Left lung (tissue), 10 donors: ENCODE results near the gene NUCB1. TPM values are rescaled to one million over a fixed set of nuclear protein-coding genes. Genes with fewer than 3 reads are reported as not detected.

Experiments
- ATAC-seq: fragments of 200-7000 bp; cut with Tn5 transposase; one replicate; pipeline ENCODE4 v1.9.1; 2020; ENCODE audit warnings: moderate library complexity
- DNase-seq, 4 donors: peaks; one replicate each; pipeline ENCODE4 v3.0.0-alpha.2; 2013 to 2020
- H3K27ac ChIP-seq, 2 donors: fragments of 200-600 bp; sonication (generic) in 1 of 2; one replicate each; pipeline versions ENCODE4 v1.5.0 to v1.8.0; 2020 to 2021
- H3K27me3 ChIP-seq, 2 donors: fragments of 200-600 bp; sonication (generic) in 1 of 2; one replicate each; pipeline versions ENCODE4 v1.5.0 to v1.8.0; 2020 to 2021
- H3K36me3 ChIP-seq, 2 donors: fragments of 200-600 bp; sonication (generic) in 1 of 2; one replicate each; pipeline versions ENCODE4 v1.5.0 to v1.8.0; 2020 to 2021
- H3K4me1 ChIP-seq, 2 donors: fragments of 200-600 bp; one replicate each; pipeline ENCODE4 v1.8.0; 2021
- H3K4me3 ChIP-seq, 2 donors: fragments of 200-600 bp; sonication (generic) in 1 of 2; one replicate each; pipeline versions ENCODE4 v1.5.0 to v1.8.0; 2020 to 2021; ENCODE audit warnings: mild to moderate bottlenecking in 1 of 2
- H3K9me3 ChIP-seq, 2 donors: fragments of 200-600 bp; sonication (generic) in 1 of 2; one replicate each; pipeline versions ENCODE4 v1.5.0 to v1.8.0; 2020 to 2021
- intact Hi-C, 2 donors: fragments of 100-400 bp; cut with DNase I; formaldehyde crosslinking; loops; one replicate each; pipeline versions ENCODE4 v1.11.2 to v1.14.2; 2022
- polyA plus RNA-seq, 6 donors: library from polyadenylated mRNA; unstranded; fragments of 120-200 nt; gene quantifications; one replicate each; pipeline ENCODE4 v1.2.1, GENCODE V29; 2013; ENCODE audit not compliant: insufficient read length in 6 of 6
- total RNA-seq, 2 donors: library from RNA; stranded (reverse); fragmentation: NEBNext Ultra II Directional; extraction: Animal tissue kit (Norgen Biotek cat#: 25700); gene quantifications; one replicate each; pipeline ENCODE4 v1.2.1, GENCODE V29; 2021
- TF ChIP-seq, protein P1 (sequence below), 2 donors: fragments of 200-600 bp; sonication (generic) in 1 of 2; IDR thresholded peaks; one replicate each; pipeline versions ENCODE4 v1.5.0 to v1.8.0; 2021; ENCODE audit warnings: antibody characterized with exemption in 2 of 2
- donor health status: DM: no; HTN: yes; CAD: no.
- donor health status: DM: no; HTN: no; CAD: no.

NUCB1 gene
- total and polyA plus RNA-seq, 8 donors = 171 to 331 (median 201) TPM

DNA sequence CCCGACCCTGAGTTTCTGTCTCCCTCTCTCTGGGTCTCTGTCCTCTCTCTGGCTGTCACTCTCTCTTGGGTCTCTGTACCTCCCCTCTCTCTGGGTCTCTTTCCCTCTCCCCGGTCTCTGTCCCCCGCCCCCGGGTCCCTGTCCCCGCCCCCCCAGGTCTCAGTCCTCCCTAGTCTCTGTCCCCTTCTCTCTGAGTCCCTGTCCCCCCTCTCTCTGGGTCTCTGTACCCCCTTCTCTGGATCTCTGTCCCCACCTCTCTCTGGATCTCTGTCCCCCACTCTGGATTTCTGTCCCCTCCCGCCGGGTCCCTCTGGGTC lies 62.7 kb downstream of the NUCB1 start:
- peak overlapping the region; percentile 73 to 96 for H3K27ac ChIP-seq
- no peaks in the 10 kb centered on the region for H3K9me3 ChIP-seq
- H3K4me1 ChIP-seq = peaks cover 13 to 78% of the 10 kb centered on the region in 2 donors
- TF ChIP-seq, protein P1, sequence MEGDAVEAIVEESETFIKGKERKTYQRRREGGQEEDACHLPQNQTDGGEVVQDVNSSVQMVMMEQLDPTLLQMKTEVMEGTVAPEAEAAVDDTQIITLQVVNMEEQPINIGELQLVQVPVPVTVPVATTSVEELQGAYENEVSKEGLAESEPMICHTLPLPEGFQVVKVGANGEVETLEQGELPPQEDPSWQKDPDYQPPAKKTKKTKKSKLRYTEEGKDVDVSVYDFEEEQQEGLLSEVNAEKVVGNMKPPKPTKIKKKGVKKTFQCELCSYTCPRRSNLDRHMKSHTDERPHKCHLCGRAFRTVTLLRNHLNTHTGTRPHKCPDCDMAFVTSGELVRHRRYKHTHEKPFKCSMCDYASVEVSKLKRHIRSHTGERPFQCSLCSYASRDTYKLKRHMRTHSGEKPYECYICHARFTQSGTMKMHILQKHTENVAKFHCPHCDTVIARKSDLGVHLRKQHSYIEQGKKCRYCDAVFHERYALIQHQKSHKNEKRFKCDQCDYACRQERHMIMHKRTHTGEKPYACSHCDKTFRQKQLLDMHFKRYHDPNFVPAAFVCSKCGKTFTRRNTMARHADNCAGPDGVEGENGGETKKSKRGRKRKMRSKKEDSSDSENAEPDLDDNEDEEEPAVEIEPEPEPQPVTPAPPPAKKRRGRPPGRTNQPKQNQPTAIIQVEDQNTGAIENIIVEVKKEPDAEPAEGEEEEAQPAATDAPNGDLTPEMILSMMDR (IDR thresholded peaks at IDR 0.05) = no peak
- peak overlapping the region in 1 of 2 donors; percentile 92 for H3K4me3 ChIP-seq
- peaks cover 2 to 34% of the 10 kb centered on the region in 2 donors for H3K36me3 ChIP-seq
- no peaks in the 10 kb centered on the region for H3K27me3 ChIP-seq
- DNase-seq (no peak), ATAC-seq (no peak)
- intact Hi-C loops = no loop called here

DNA sequence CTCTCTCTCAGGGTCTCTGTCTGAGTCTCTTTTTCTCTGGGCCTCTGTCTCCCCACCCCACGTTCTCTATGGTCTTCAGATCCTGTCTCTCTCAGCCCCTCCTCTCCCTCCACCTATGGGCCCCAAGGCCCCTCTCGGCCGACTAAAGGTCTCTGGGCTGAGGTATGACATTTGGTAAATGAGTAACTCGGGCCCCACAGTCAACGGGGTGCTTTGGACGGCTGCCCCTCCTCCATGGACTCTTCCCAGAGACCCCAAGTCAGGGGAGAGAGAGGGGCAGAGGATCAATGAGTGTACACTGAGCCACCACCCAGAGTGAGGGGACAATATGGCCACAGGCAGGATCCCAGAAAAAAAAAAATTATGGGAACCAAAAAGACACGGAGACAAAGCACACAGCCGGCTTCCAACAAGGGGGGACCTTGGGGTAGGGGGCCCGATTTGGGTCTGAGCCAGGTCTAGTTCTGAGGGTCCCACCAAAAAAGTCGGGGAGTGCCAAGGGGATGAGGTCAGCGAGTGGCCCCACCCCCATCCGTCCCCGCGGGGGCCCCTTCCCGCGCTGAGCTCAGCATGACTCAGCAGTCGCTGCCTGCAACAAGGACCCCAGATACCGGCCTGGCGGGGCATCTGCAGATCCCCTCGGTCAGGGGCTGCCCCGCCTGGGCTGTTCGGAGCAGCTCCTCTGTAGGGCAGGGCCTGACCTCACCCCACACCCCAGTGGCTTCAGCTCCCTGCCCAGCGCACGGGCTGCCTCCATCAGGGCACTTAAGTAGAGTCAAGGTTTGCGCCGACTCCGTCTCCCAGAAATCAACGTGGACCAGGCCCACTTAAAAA lies 63.5 kb downstream of the NUCB1 start:
- peak overlapping the region in 1 of 2 donors; percentile 92 for H3K4me3 ChIP-seq
- H3K9me3 ChIP-seq = no peaks in the 10 kb centered on the region
- H3K36me3 ChIP-seq = peaks cover 2 to 40% of the 10 kb centered on the region in 2 donors
- TF ChIP-seq, protein P1 (IDR thresholded peaks at IDR 0.05) = no peak
- peak; percentile 52 to 95 (median 86) for DNase-seq
- peak overlapping the region; percentile 96 to 97 for H3K27ac ChIP-seq
- H3K4me1 ChIP-seq = peaks cover 13 to 86% of the 10 kb centered on the region in 2 donors
- intact Hi-C loops = no loop called here
- peak; percentile 15 for ATAC-seq
- no peaks in the 10 kb centered on the region for H3K27me3 ChIP-seq

DNA sequence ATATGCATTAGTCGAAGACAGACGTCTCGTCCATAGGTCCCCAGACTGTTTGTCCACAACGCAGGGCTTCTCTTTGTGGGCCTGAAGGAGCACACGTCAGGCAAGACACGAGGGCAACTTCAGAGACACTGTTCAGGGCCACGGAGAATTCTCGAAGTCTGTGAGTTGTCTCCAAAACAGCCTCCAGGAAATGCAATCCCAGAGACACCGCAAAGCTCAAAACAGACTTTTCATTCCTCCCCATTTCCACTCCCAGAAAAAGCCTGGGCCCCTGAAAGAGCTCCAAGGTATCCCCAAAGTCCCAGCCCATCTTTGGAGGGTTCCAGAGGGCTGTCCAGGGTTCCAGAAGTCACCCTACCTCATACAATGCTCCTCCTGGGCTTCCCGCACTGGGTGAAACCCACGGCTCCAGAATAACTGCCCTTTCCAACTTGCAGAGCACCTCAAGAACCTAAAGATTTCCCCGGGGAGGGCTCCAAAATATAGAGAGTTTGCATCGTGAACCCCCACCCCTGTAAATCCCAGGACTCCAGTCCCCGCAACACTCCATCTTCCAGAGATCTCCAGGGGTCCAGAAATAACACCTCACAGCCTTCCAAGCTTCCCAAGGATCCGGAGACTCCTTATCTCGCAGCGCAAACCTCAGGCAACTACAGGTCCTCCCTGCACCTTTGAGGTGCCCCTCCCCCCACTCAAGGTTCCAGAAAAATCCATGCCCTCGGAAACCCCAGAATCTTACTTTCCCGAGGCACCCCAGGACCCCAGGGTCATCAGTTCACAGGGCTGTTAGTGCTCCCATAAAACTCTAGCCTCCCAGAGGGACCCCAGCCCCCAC lies 64.3 kb downstream of the NUCB1 start:
- no peak for DNase-seq
- H3K27ac ChIP-seq = peak overlapping the region; percentile 96 to 97
- ATAC-seq = peak; percentile 1
- TF ChIP-seq, protein P1 (IDR thresholded peaks at IDR 0.05) = no peak
- intact Hi-C loops = no loop called here
- no peaks in the 10 kb centered on the region for H3K9me3 ChIP-seq
- peaks cover 2 to 46% of the 10 kb centered on the region in 2 donors for H3K36me3 ChIP-seq
- peaks cover 13 to 79% of the 10 kb centered on the region in 2 donors for H3K4me1 ChIP-seq
- peak overlapping the region; percentile 90 to 92 for H3K4me3 ChIP-seq
- no peaks in the 10 kb centered on the region for H3K27me3 ChIP-seq

- intact Hi-C loops = no loop called here
- peak within 1 kb of the TSS; percentile 90 to 92 for H3K4me3 ChIP-seq
- peak within 1 kb of the TSS; percentile 96 to 97 for H3K27ac ChIP-seq
- DNase-seq (peak; percentile 95 to 99 (median 99)), ATAC-seq (peak; percentile 79)
- TF ChIP-seq, protein P1 (IDR thresholded peaks at IDR 0.05) = no peak
- no peaks in the 10 kb centered on the region for H3K27me3 ChIP-seq
- H3K9me3 ChIP-seq = no peaks in the 10 kb centered on the region
- peaks cover 2 to 53% of the 10 kb centered on the region in 2 donors for H3K36me3 ChIP-seq
- H3K4me1 ChIP-seq = peaks cover 13 to 78% of the 10 kb centered on the region in 2 donors
Measured at GRCh38 chr19:48965040-48965805, 65.1 kb downstream of the NUCB1 start, which contains the start of gene FTL. FTL (plus strand) TSS chr19:48965309; CDS start chr19:48965508, 199 bp downstream.
